ENCODE measurements around the gene TAOK3.

DNA sequence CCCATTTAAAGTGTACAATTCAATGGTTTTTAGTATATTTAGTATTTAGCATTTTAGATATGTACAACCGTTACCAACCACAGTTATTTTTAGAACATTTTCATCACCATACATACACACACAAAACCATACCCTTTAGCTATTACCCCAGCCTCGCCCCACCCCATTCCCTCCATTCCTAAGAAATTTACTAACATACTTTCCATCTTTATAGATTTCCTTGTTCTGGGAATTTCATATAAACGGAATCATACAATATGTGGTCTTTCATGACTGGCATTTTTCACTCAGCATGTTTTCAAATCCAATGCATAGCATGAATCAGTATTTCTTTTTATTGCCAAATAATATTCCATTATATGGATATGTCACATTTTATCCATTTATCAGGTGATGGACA is 101.5 kb downstream of the TAOK3 start:
- TF ChIP-seq, protein P1, sequence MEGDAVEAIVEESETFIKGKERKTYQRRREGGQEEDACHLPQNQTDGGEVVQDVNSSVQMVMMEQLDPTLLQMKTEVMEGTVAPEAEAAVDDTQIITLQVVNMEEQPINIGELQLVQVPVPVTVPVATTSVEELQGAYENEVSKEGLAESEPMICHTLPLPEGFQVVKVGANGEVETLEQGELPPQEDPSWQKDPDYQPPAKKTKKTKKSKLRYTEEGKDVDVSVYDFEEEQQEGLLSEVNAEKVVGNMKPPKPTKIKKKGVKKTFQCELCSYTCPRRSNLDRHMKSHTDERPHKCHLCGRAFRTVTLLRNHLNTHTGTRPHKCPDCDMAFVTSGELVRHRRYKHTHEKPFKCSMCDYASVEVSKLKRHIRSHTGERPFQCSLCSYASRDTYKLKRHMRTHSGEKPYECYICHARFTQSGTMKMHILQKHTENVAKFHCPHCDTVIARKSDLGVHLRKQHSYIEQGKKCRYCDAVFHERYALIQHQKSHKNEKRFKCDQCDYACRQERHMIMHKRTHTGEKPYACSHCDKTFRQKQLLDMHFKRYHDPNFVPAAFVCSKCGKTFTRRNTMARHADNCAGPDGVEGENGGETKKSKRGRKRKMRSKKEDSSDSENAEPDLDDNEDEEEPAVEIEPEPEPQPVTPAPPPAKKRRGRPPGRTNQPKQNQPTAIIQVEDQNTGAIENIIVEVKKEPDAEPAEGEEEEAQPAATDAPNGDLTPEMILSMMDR (IDR thresholded peaks at IDR 0.05; ENCODE audit: low read length): no peak
- TF ChIP-seq EZH2 (IDR thresholded peaks at IDR 0.05; ENCODE audit: borderline replicate concordance, low read length): no peak

Measured in OCI-LY1 (cell line).